GM12878 (cell line): ENCODE measurements around the gene NBPF26. TPM values are rescaled to one million over a fixed set of nuclear protein-coding genes. Genes with fewer than 3 reads are reported as not detected.
"Not testable (repeated sequence)": the region's sequence is repeated elsewhere in the genome, so short reads cannot be mapped to it uniquely, and the experiment has no call there.

Source experiments
- ATAC-seq: fragments of 200-7000 bp; cut with Tn5 transposase; 3 replicates; pipeline ENCODE4 v1.9.1; 2020; ENCODE audit warnings: mild to moderate bottlenecking, moderate library complexity
- BruUV-seq: library from RNA; stranded (reverse); fragments of 400-500 nt; replicated peaks from 2 replicates; lab custom pipeline; 2021; lab: Mats Ljungman, UMichigan
- CTCF ChIA-PET: fragments of 300-600 bp; sonication (Branson Sonifier 250); formaldehyde crosslinking; extraction: SDS; loops from one replicate; lab custom pipeline; 2021; ENCODE audit warnings: inconsistent platforms; lab: Yijun Ruan, JAX
- POLR2A ChIA-PET: fragments of 350-600 bp; formaldehyde crosslinking; extraction: SDS; loops from one replicate; lab custom pipeline; 2021; ENCODE audit warnings: inconsistent platforms; lab: Charles Lee
- RAD21 ChIA-PET: fragments of 300-600 bp; sonication (Branson Sonifier 250); formaldehyde crosslinking; loops from one replicate; lab custom pipeline; 2023; ENCODE audit warnings: antibody characterized with exemption; ENCODE audit not compliant: unreplicated experiment; lab: Charles Lee
- SMC1A ChIA-PET: fragments of 300-600 bp; sonication (Branson Sonifier 250); formaldehyde crosslinking; loops from one replicate; lab custom pipeline; 2023; ENCODE audit not compliant: unreplicated experiment, uncharacterized antibody; lab: Charles Lee
- DNase-seq: peaks from one replicate; pipeline ENCODE4 v3.0.0-alpha.2; 2011; ENCODE audit warnings: low read depth, low spot score
- FAIRE-seq: peaks from 3 replicates; lab custom pipeline; 2011; peaks lifted over from hg19 to GRCh38; lab: Jason Lieb, UNC
- H2AFZ ChIP-seq: 2 replicates; pipeline ENCODE4 v1.6.0; 2011; ENCODE audit warnings: low read depth, low read length, control low read depth; ENCODE audit not compliant: control insufficient read depth
- H3K27ac ChIP-seq: 2 replicates; pipeline ENCODE4 v1.5.1; 2011; ENCODE audit warnings: control low read depth; ENCODE audit not compliant: control insufficient read depth, insufficient read depth
- H3K27me3 ChIP-seq, 2 experiments: replicated peaks in 1 of 2; 2 replicates each; pipeline versions ENCODE4 v1.6.0 to v1.6.1; 2011; ENCODE audit warnings: low read length in 1 of 2; ENCODE audit not compliant: control insufficient read depth in 2 of 2, insufficient read depth in 2 of 2
- H3K36me3 ChIP-seq, 2 experiments: 2 replicates each; pipeline ENCODE4 v1.5.1; 2011; ENCODE audit warnings: low read length in 1 of 2; ENCODE audit not compliant: control insufficient read depth in 2 of 2, insufficient read depth in 2 of 2
- H3K4me1 ChIP-seq: 2 replicates; pipeline ENCODE4 v1.6.1; 2011; ENCODE audit warnings: mild to moderate bottlenecking, low read length, moderate library complexity, mixed read lengths; ENCODE audit not compliant: control insufficient read depth, insufficient read depth
- H3K4me2 ChIP-seq: 2 replicates; pipeline ENCODE4 v1.6.0; 2011; ENCODE audit warnings: control low read depth; ENCODE audit not compliant: control insufficient read depth, insufficient read depth
- H3K4me3 ChIP-seq: fragments of 200-600 bp; sonication (generic); 2 replicates; pipeline ENCODE4 v1.5.1; 2016
- H3K79me2 ChIP-seq: 2 replicates; pipeline ENCODE4 v1.6.0; 2011; ENCODE audit warnings: low read length; ENCODE audit not compliant: control insufficient read depth, insufficient read depth
- H3K9ac ChIP-seq: 2 replicates; pipeline ENCODE4 v1.8.0; 2011; ENCODE audit warnings: low read length, control low read depth, mixed read lengths; ENCODE audit not compliant: control insufficient read depth, insufficient read depth
- H3K9me3 ChIP-seq: replicated peaks from 3 replicates; pipeline ENCODE4 v1.5.1; 2011; ENCODE audit warnings: mild to moderate bottlenecking, low read length; ENCODE audit not compliant: control insufficient read depth, insufficient read depth
- H4K20me1 ChIP-seq: 2 replicates; pipeline ENCODE4 v1.6.0; 2011; ENCODE audit not compliant: control insufficient read depth, insufficient read depth
- WGBS: methylation state at CpG from one replicate; pipeline ENCODE4 v1.1.6; 2016; ENCODE audit warnings: low lambda C conversion rate; ENCODE audit not compliant: insufficient replicate concordance, insufficient coverage; ENCODE audit errors: missing lambda C conversion rate; 5-methylcytosine and 5-hydroxymethylcytosine counted together
- in situ Hi-C: fragments of 300-500 bp; cut with MboI; formaldehyde crosslinking; loops from 9 replicates; pipeline ENCODE4 v1.14.3; 2018; ENCODE audit warnings: mixed read lengths
- intact Hi-C: fragments of 100-400 bp; cut with micrococcal nuclease; formaldehyde crosslinking; loops from one replicate; pipeline ENCODE4 v1.14.2; 2022; ENCODE audit not compliant: unreplicated experiment
- polyA plus RNA-seq, 11 experiments: library from polyadenylated mRNA; depleted of rRNA in 4 of 11; unstranded in 6 of 11; stranded (reverse) in 5 of 11; fragments of >200 nt; fragmentation: Nextera tagmentation in 4 of 11; fragmentation: Illumina TruSeq in 1 of 11; extraction: Ambion mirVana in 4 of 11; extraction: Trizol in 1 of 11; gene quantifications; 1 replicate in 1 of 11; 2 replicates in 10 of 11; pipeline versions ENCODE4 v1.2.1 to v1.2.3, GENCODE V29; 2011 to 2016; ENCODE audit warnings: inconsistent platforms in 2 of 11, missing spikeins in 2 of 11, low read depth in 1 of 11
- total RNA-seq, 4 experiments: library from RNA; depleted of rRNA in 3 of 4; stranded (reverse); fragments of >200 nt in 3 of 4; fragmentation: Illumina TruSeq in 1 of 4; extraction: Trizol in 1 of 4; gene quantifications; 2 replicates each; pipeline versions ENCODE4 v1.2.1 to v1.2.3, GENCODE V29; 2013 to 2021

Gene NBPF26
- total and polyA plus RNA-seq, 10 of the 15 experiments (the other 5 are each of a cell fraction or from before 2014, with no cell fraction given): 0.21 to 10.7 (median 4.1) TPM

DNA sequence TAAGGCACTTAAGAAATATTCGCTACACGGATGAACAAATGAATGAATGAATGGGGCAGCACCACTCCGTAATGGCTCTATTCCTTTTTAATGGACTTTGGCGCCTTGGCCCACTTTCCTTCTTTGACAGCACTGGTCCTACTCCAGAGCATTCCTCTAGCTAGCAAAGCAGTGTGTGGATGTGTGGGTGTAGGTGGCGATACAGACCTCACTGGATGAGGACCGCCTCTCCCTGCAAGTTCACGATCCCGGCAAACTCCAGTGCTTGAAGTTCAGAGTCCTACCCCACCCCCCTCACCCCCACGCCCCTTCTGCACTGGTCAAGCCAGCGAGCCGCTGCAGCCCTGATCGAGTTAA lies 409 bp upstream of the NBPF26 start:
- BruUV-seq, intact Hi-C loops, H3K9ac ChIP-seq, DNase-seq, H3K27me3 ChIP-seq, POLR2A ChIA-PET, H3K36me3 ChIP-seq, ATAC-seq, H3K4me2 ChIP-seq, SMC1A ChIA-PET, H3K4me3 ChIP-seq, H3K79me2 ChIP-seq, FAIRE-seq, RAD21 ChIA-PET, CTCF ChIA-PET, H3K27ac ChIP-seq, H4K20me1 ChIP-seq, H2AFZ ChIP-seq, in situ Hi-C loops, H3K9me3 ChIP-seq, H3K4me1 ChIP-seq: not testable (repeated sequence)
- WGBS: 38% methylated on average over 4 of the region's 12 CpGs

DNA sequence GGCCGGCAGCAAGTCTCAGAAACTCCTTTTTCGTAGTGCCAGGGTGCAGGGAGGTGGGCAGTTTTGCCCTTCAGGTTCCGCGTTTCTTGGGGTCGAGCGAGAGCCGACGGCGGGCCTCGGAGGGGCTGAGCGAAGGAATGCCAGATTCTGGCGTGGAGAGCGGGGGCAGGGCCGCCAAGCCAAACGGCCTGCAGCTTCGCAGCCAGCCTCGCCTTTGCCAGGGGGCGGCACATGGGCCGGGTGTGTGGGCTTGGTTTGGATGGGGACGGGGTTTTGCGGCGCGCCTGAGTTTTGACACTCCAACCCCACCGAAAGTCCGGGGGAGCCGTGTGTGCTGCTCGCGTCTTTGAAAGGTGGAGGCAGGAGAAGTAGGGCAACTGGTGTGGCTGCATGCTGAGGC lies 762 bp downstream of the NBPF26 start:
- WGBS: 2% methylated on average over 13 of the region's 28 CpGs

DNA sequence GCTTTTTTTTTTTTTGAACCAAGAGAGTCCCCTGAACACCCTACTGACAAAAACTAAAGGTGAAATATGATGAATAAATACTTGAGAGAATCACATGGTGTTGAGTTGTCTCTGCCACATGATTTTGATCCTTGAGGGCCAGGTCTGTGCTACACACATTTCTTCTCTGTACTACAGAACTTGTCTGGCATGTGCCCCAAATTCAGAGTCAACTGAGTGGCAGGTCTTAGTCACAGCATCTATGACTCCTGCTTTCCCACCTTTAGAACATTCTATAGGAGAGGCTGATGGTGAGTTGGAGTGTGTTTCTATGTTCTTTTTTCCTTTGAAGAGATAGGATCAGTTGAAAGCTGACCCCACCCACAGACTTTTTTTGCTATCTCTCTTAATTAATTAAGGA lies 5.1 kb downstream of the NBPF26 start:
- H3K4me1 ChIP-seq, BruUV-seq, H3K4me3 ChIP-seq, H3K4me2 ChIP-seq, intact Hi-C loops, in situ Hi-C loops, H3K9me3 ChIP-seq, H3K36me3 ChIP-seq, ATAC-seq, H3K27me3 ChIP-seq, CTCF ChIA-PET, RAD21 ChIA-PET, SMC1A ChIA-PET, H3K27ac ChIP-seq, H4K20me1 ChIP-seq, H2AFZ ChIP-seq, DNase-seq, H3K9ac ChIP-seq, H3K79me2 ChIP-seq, POLR2A ChIA-PET, FAIRE-seq: not testable (repeated sequence)

More for the DNA sequence above, 762 bp downstream of the NBPF26 start:
- H3K9me3 ChIP-seq, intact Hi-C loops, H3K27me3 ChIP-seq, FAIRE-seq, POLR2A ChIA-PET, H3K36me3 ChIP-seq, DNase-seq, H2AFZ ChIP-seq, H3K9ac ChIP-seq, RAD21 ChIA-PET, SMC1A ChIA-PET, H3K4me1 ChIP-seq, BruUV-seq, H4K20me1 ChIP-seq, H3K27ac ChIP-seq, H3K79me2 ChIP-seq, ATAC-seq, in situ Hi-C loops, H3K4me3 ChIP-seq, CTCF ChIA-PET: not testable (repeated sequence)
- H3K4me2 ChIP-seq: peak overlapping the region; percentile 33; the same call in 1 of the 2 replicates

DNA sequence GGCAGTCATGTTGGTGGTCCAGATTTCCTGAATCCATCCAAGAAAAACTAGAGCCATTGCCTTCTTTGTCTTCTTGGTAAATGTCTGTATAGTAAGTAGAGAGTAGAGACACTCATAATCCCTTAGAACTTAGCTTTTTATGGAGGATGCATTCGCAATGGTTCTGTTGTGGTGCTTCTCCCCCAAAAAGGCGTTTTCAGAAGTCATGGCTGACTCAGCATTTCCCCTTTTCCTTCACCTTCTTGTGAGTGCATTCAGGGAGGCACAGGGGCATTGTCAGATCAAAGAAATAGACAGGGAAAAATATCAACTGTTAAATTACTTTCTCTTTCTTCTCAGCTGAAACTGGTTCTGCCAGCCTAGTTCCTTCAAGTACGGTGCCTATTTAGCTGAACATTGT lies 45.3 kb downstream of the NBPF26 start:
- intact Hi-C loops, in situ Hi-C loops, POLR2A ChIA-PET, DNase-seq, H3K9ac ChIP-seq, H3K27me3 ChIP-seq, SMC1A ChIA-PET, CTCF ChIA-PET, H4K20me1 ChIP-seq, H3K79me2 ChIP-seq, H2AFZ ChIP-seq, H3K4me3 ChIP-seq, H3K36me3 ChIP-seq, BruUV-seq, H3K4me1 ChIP-seq, H3K9me3 ChIP-seq, ATAC-seq, H3K4me2 ChIP-seq, FAIRE-seq, H3K27ac ChIP-seq, RAD21 ChIA-PET: not testable (repeated sequence)
- 83% methylated on average over 2 of the region's 3 CpGs for WGBS
